IMR-90 (cell line): ENCODE measurements around the gene IL21R.

Source experiments
- BHLHE40 ChIP-seq: fragments of 150-350 bp; IDR thresholded peaks from 2 replicates; pipeline ENCODE4 v1.6.1; 2016; ENCODE audit warnings: mild to moderate bottlenecking, low read depth, low read length
- CEBPB ChIP-seq: IDR thresholded peaks from 2 replicates; pipeline ENCODE4 v1.6.1; 2012; ENCODE audit warnings: low read depth, low read length, improper control_type of control experiment
- CTCF ChIP-seq: conservative IDR thresholded peaks from 2 replicates; pipeline ENCODE4 v1.5.1; 2012; ENCODE audit warnings: mild to moderate bottlenecking, low read depth, low read length, improper control_type of control experiment
- ELK1 ChIP-seq: fragments of 150-350 bp; IDR thresholded peaks from 2 replicates; pipeline ENCODE4 v1.6.1; 2016; ENCODE audit warnings: low read depth, mild to moderate bottlenecking, low read length, moderate library complexity, borderline replicate concordance
- MAZ ChIP-seq: IDR thresholded peaks from 2 replicates; pipeline ENCODE4 v1.6.1; 2012; ENCODE audit warnings: low read depth, mild to moderate bottlenecking, low read length, improper control_type of control experiment, moderate library complexity, borderline replicate concordance
- MXI1 ChIP-seq: IDR thresholded peaks from 2 replicates; pipeline ENCODE4 v1.6.1; 2012; ENCODE audit warnings: low read depth, mild to moderate bottlenecking, low read length, moderate library complexity, borderline replicate concordance
- POLR2A ChIP-seq: IDR thresholded peaks from 2 replicates; pipeline ENCODE4 v1.6.1; 2012; ENCODE audit warnings: mild to moderate bottlenecking, low read depth, low read length
- RAD21 ChIP-seq: IDR thresholded peaks from 2 replicates; pipeline ENCODE4 v1.6.1; 2012; ENCODE audit warnings: low read length, improper control_type of control experiment
- RFX5 ChIP-seq: IDR thresholded peaks from 2 replicates; pipeline ENCODE4 v1.8.0; 2012; ENCODE audit warnings: low read depth, mild to moderate bottlenecking, low read length, moderate library complexity
- SMC3 ChIP-seq: fragments of 150-350 bp; IDR thresholded peaks from 2 replicates; pipeline ENCODE4 v1.6.1; 2016; ENCODE audit warnings: low read depth, mild to moderate bottlenecking, antibody characterized with exemption, low read length, moderate library complexity
- TF ChIP-seq, protein P1 (sequence below): fragments of 150-350 bp; IDR thresholded peaks from 2 replicates; pipeline ENCODE4 v1.6.1; 2017; ENCODE audit warnings: mild to moderate bottlenecking, antibody characterized with exemption, low read length, low read depth

- TF ChIP-seq MXI1: no peak
- no peak for TF ChIP-seq POLR2A
- TF ChIP-seq RAD21: no peak
- no peak for TF ChIP-seq ELK1
- no peak for TF ChIP-seq SMC3
- TF ChIP-seq, protein P1, sequence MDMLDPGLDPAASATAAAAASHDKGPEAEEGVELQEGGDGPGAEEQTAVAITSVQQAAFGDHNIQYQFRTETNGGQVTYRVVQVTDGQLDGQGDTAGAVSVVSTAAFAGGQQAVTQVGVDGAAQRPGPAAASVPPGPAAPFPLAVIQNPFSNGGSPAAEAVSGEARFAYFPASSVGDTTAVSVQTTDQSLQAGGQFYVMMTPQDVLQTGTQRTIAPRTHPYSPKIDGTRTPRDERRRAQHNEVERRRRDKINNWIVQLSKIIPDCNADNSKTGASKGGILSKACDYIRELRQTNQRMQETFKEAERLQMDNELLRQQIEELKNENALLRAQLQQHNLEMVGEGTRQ: no peak
- no peak for TF ChIP-seq CTCF
- TF ChIP-seq MAZ: no peak
- TF ChIP-seq BHLHE40: no peak
- TF ChIP-seq RFX5: no peak
- TF ChIP-seq CEBPB: no peak
These were observed 6.6 kb downstream of the IL21R start for GRCh38 chr16:27408602-27409031.
